Fibroblast of peridontal ligament (primary cell): ENCODE measurements around the gene ZBTB16.

Experiments
- DNase-seq: peaks from one replicate; pipeline ENCODE4 v3.0.0-alpha.2; 2010; ENCODE audit errors: extremely low read depth

Gene ZBTB16

DNA sequence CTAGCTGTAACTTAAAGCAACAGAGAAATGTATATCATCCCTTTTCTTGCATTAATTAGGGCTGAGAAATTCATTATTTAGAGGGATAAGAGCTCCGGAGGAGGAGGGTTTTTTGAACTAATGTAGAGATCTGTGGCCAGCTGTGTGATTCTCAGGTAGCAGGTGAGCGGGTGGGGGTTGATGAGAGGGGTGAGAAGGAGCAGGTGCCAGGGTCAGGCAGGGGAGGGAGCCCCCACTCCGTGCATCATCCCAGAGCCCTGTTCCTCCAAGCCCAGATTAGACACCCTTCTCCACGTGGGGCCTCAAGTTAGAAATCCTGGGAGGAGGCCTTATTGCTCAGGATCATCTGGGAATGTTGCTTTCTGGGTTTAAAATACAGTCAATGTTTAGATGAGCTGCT is 24.9 kb downstream of the ZBTB16 start:
- no peak for DNase-seq

DNA sequence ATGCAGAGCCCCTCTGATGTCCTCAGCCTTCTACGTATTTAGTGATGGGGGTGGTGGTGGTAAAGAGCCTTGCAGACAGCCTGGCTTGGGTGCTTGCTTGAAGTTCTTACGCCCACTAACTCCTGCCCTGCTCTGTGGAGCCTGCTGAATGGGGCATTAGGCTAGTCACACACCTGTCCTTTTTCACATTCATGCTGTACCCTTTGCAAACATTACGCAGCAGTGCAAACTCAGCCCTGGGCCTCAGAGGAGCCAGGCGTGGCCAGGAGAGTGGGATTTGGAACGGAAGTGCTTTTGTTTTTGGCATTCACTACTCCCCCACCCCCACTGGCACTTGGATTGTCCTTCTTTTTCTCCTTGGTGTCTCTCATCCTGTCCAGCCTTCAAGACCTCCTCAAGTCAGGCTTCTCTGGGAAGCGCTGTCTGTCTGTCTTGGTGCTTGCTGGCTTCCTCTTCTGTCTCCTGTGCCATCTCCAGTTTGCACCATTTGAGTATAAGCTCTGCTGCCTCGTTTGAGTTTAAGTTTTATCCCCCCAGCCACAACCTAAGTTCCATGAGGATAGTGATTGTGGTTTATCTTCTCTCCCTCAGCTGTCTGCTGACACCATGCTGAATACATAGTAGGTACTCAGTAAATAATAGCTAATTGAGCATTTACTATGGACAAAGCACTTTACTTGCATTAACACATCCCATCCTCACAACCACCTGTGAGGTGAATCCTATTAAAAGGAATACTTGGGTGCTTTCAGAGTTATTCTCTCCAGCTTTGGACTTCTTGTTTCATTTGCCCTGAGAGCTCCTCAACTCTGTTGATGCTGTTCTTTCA is 26.7 kb downstream of the ZBTB16 start:
- DNase-seq: no peak

GRCh38 chr11:114087025-114087424 is 27.5 kb downstream of the ZBTB16 start:
- DNase-seq: no peak

DNA sequence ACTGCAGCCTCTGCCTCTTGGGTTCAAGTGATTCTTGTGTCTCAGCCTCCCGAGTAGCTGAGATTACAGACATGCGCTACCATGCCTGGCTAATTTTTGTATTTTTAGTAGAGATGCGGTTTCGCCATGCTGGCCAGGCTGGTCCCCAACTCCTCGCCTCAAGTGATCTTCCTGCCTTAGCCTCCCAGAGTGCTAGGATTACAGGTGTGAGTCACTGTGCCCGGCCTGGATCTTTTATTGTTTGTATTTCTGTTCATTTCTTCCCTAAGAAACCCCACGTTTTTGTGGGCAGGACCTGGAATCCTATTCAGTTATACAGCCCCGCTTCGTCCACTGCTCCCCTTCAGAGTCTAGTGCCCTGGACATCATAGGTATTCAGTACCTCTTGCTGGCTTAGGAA is 28.7 kb downstream of the ZBTB16 start:
- no peak for DNase-seq

- DNase-seq: no peak
Measured at GRCh38 chr11:114088836-114089235, 29.3 kb downstream of the ZBTB16 start.

DNA sequence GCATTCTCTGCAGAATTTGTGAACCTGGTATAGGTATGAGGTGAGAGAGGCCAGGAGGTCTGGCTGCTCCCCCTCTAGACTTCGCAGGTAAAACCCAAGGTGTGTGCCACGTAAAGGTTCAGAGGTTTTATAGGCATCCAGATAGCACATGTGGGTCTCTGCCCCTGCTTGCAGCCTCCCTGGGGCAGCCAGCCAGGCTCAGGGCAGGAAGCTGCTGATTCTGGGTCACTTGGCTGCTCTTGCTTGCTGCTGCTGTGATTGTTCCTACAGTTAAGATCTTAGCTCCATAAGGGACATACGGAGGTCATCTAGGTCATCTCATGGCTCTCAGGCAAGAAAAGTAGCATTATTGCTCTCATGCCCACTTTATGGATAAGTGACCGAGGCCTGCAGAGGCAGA is 30.2 kb downstream of the ZBTB16 start:
- DNase-seq: no peak

DNA sequence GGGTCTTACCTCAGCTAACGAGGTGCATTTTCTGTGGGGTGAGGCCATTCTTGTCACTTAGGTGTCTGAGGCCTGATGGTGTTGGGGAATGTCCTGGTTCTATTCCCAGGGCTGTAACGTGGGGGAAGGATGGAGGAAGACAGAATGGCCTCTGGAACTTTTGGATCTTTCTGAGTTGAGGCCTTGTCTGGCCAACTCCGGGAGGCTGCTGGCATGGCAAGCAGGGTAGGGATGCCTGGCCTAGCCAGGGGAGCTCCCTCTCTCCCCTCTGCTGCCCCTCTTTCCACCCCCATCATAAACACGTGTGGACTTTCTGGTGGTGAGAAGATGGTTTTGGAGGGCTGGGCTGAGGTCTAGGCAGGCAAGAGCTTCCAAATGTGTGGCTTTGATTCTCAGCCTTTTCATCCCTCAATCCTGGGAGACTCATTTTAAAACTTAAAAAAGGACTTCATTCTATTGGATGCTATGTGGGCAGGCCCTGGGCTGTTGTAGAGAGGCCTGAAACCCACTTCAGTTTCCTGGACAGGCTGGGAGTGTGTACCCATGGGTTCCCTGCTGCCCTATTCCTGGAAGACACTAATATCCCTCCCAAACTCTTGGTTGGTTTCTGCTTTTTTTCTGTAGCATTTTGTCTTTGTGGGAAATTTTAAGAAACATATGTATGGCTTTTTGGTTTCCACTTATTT is 30.9 kb downstream of the ZBTB16 start:
- no peak for DNase-seq

DNA sequence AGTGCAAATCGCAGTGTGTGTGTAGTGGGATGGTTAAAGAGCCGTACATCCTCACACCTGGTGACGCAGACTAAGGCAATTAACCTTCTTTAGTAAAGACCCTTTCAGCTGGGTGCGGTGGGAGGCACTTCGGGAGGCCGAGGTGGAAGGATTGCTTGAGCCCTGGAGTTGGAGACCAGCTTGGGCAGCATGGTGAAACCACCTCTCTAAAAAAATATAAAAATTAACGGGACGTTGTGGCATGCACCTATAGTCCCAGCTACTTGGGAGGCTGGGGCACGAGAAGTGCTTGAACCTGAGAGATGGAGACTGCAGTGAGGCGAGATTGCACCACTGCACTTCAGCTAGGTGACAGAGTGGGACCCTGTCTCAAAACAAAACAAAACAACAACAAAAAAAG is 31.5 kb downstream of the ZBTB16 start:
- no peak for DNase-seq

- no peak for DNase-seq
Measured at GRCh38 chr11:114091516-114092397, 32.2 kb downstream of the ZBTB16 start.

- DNase-seq: no peak
Measured at GRCh38 chr11:114092478-114092877, 33.0 kb downstream of the ZBTB16 start.

DNA sequence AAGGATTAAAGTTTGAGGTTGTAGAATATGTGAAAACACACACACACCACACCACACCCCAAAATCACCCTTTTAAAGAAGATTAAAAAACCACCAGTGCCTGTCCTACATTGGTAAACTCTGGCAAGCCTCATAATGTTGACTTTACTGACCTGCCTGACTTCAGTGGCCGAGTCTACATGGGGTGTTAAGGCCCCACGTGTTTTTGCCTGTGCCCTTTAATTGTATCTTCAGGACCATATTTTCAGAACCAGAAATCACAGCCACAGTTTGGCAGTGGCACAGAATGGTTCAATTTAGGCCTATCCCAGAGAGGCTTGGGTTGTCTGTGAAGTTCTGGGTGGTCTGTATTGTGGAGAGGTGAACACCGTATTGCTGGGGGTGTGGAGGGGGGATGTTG is 33.4 kb downstream of the ZBTB16 start:
- no peak for DNase-seq

DNA sequence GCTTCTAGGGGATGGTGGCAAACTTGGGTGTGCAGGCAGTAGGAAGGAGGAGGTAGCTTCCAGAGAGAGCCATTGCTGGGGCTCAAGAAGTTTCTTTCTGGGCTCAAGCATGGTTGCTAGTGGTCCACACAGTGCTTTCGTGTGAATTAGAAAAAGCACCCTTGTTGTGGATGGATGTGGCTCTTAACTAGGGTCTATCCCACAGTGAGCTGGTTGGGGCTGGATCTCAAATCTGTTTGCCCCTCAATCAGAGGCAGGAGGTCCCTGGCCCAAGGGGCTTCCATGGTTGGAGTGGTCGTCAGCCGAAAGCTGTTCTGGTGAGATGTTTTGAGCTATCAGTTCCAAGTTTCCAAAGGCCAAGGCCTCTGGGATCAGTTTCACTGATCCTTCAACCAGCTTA is 35.0 kb downstream of the ZBTB16 start:
- no peak for DNase-seq

- DNase-seq: no peak
Measured at GRCh38 chr11:114095899-114096298, 36.4 kb downstream of the ZBTB16 start.

DNA sequence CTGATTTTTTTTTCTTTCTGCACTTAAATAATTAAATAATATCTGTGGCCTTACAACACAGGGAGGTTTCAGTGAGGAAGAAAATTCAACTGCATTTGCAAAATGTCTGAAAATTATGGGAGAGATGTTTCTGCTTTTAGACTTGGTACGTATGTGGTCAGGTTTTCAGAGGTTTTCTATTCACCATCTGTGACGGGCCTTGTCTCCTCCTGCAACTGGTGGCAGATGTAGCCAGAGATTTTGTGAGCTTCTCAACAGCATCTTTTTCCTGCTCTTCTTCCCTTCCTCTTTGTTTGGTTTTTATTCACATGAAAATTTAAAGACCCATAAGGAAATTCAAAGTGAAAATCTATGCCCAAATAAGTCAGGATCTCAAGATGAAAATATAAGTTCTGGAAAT is 38.3 kb downstream of the ZBTB16 start:
- DNase-seq: no peak

DNA sequence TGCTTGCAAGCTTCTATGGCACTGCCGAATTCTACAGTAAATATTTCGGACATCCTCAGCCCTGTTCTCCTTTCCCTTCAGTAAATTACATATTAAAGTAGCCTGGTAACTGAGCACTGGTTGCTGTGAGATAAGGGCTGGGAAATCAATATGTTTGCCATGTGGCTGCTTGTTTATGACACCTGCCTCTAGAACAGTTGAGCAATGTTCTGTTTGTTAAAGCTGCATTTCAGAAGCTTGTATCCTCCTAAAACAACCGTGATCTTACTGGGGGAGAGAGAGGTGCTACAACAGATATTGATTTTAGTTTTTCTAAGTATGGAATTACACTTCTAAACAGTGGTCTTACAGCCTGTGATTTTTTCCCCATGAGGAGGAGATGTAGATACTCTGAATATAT is 39.4 kb downstream of the ZBTB16 start:
- DNase-seq: no peak

DNA sequence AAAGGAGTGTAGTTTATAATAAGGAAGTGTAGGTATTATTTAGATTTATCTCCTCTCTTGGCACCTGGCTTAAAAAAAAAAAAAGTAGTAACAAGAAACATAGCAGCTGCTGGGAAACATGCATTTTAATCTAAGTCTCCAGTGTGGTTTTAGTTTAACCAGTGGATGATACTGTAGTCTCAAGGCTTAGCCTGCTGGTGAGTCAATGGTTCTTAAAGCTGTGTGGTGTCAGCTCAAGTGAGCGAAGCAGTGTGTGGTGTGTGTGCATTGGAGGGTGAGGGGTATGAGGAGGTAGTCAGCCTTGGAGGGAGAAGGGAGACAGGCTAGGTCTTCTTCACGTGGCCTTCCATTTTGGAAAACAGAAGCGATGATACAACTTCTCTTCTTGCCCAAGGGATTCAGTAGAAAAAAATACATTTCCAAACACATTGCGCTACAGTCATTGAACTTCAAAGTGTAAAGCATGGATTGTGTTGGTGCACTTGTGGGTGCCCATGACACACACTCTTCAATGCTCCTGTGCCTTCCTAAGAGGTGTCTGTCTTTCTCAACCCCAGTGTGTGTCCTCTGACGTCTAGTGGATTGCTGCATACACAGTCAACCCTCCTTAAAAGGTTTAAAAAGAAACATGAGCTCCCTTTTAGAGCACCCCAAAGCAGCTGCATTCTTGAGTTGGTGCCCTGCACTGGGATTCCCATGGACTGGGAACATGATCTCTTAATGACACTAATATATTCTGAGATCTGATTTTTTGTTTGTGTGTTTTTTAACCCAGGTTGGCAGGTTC is 40.1 kb downstream of the ZBTB16 start:
- DNase-seq: no peak

GRCh38 chr11:114102993-114103896 is 43.7 kb downstream of the ZBTB16 start:
- no peak for DNase-seq

- DNase-seq: no peak
Measured at GRCh38 chr11:114105611-114106010, 46.1 kb downstream of the ZBTB16 start.

DNA sequence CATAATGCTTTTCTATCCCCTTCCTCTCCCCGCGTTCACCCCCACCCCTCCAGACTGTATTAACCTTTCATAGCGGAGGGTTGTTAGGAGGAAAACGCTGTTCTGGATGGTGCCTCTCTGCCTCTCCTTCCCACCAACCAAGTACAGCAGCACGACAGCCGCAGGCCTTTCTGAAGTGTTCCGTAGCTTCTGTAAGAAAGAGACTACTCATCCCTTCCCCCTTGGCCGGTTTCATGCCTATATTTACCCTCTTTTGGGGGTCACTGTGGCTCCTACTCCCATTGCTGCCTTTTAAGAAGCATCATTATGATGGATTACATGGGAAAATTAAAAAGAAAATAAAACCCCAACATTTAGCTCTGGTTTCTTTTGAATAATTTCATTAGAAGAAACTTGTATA is 46.5 kb downstream of the ZBTB16 start:
- no peak for DNase-seq

DNA sequence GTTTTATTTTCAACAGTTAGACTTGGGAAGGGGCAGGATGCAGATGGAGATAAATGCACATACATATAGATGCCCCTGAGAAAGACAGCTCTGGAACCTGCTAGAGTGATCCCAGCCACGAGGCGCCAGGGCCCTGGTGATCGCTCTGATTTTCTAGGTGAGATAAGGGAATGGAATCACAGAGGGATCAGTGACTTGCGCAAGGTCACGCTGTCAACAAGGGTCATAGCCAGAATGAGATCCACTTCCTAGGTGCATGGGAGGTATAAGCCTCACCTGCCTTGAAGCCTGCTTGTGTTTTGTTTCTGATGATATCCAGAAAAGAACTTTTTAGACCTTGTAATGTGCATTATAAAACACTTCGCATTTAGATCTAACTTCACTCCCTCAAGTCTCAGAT is 47.5 kb downstream of the ZBTB16 start:
- DNase-seq: no peak
